HG03469 (cell line): ENCODE data around the gene RETN.

ENCODE experiments used
- ATAC-seq: cut with Tn5 transposase; IDR thresholded peaks from one replicate; pipeline ENCODE4 v1.9.1; 2021; ENCODE audit warnings: mild to moderate bottlenecking, moderate library complexity, moderate number of reproducible peaks; ENCODE audit not compliant: unreplicated experiment

The RETN gene

GRCh38 chr19:7681340-7682174, 12.7 kb downstream of the RETN start:
- ATAC-seq: no peak

DNA sequence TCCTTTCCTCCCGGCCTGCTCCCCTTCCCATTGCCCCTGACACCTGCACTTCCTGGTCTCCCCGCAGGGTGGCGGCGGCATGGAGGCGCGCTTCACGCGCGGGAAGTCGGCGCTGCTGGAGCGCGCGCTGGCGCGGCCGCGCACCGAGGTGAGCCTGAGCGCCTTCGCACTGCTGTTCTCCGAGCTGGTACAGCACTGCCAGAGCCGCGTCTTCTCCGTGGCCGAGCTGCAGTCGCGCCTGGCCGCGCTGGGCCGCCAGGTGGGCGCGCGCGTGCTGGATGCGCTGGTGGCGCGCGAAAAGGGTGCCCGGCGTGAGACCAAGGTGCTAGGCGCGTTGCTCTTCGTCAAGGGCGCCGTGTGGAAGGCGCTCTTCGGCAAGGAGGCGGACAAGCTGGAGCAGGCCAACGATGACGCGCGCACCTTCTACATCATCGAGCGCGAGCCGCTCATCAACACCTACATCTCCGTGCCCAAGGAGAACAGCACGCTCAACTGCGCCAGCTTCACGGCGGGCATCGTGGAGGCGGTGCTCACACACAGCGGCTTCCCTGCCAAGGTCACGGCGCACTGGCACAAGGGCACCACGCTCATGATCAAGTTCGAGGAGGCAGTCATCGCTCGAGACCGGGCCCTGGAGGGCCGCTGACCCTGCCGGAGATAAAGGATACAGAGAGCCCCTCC, 13.5 kb downstream of the RETN start:
- no peak for ATAC-seq

- ATAC-seq: no peak
These were observed 16.9 kb downstream of the RETN start for GRCh38 chr19:7685546-7686445.

GRCh38 chr19:7687177-7687576, 18.3 kb downstream of the RETN start:
- no peak for ATAC-seq

GRCh38 chr19:7689165-7689564, 20.3 kb downstream of the RETN start:
- no peak for ATAC-seq

GRCh38 chr19:7690779-7691258, 22.0 kb downstream of the RETN start:
- ATAC-seq: no peak

- no peak for ATAC-seq
These were observed 22.6 kb downstream of the RETN start for GRCh38 chr19:7691497-7691896.

DNA sequence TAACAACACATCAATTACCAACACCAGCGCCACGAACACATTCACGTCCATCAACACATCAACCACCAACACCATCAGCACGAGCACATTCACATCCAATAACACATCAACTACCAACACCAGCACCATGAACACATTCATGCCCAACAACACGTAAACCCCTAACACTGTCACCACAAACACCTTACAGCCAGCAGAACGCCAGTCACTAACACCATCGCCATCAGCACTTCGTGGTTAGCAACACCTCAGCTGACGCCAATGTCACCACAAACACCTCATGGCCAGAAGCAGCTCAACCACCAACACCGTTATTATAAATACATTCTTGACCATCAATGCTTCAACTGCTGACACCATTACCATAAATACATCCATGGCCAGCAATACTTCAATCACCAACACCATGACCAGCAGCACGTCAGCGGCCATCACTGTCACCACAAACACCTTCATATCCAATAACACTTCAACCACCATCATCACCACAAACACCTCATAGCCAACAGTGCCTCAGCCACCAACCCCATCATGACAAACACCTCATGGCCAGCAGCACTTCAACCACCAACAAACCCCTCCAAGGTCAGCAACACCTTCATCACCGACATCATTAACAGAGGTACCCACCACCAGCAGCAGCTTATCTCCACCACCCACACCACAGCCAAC, 23.7 kb downstream of the RETN start:
- ATAC-seq: no peak

DNA sequence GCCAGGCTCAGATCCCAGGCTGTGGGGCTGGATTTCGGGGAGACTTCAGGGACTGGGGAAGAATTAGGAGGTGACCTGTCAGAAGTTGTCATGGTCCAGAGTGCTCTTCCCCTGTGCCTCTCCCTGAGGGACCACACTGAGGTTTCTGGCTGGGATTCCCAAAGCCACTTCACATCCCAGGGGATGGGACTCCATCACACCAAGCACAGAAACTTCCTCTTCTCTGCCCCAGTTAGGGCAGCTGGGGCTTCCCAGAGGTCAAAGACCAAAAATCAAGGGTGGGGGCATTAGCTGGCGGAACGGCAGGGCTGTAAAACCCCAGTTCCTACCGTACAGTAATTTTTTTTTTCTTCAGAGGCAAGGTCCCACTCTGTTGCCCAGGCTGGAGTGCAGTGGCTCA, 25.6 kb downstream of the RETN start:
- ATAC-seq: no peak

DNA sequence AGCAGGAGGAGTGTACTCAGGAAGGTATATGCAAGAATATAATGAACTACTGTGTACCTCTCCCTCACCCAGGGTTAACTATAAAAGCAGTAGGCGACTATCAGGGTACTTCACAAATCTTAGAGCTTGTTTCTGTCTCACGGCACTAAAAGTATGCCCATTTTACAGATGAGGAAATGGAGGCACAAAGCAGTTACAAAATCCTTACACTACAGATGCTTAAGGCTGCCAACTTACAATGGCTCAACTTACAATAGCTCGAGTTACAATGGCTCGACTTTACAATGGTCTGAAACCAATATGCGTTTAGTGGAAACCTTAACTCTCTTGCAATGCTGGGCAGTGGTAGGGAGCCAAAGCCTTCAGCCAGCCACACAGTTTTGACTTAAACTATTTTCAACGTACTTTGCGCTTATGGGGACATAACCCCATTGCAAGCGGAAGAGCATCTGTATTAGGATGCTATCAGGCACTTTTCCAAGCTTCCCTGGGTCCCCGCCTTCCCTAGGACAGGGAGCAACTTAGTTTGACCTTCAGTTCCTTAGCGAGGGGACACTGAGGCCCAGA, 29.0 kb downstream of the RETN start:
- no peak for ATAC-seq

DNA sequence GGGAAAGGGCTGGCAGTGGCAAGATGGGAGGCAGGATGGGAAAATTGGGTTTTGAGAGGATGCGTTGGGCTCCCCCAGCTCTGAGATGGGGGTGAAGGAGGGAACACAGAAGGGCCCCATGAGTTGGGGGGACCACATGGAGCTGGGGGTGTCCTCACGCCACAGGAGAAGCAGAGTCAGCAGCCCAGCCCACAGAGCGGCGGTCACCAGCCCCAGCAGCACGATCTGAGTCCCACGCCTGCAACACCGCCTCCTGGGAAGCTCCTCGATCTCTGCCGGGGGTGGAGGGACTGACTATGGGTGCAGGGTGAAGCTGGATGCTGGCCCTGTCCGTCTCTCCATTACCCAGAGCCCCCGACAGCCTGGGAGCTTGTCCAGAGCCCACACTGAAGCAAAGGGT, 29.7 kb downstream of the RETN start:
- no peak for ATAC-seq

DNA sequence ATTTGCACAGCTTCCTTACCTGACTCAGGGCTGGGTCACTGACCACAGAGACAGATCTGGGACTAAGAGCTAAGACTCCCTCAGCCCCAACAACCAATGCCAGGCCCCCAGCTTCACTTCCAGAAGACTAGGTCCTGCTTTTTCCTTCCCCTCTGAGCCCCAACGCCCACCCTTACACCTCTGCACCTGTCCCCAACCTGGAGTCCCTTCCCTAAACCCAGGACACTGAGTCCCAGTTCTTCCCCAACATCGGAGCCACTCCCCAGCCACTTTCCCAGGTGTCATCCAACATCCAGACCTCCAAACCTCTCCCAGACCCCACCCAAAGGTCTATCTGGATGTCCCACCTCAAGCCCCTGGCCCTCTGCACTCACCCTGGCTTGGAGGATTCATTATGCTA, 30.2 kb downstream of the RETN start:
- no peak for ATAC-seq

- no peak for ATAC-seq
These were observed 30.9 kb downstream of the RETN start for GRCh38 chr19:7699417-7700401.

- ATAC-seq: no peak
These were observed 32.3 kb downstream of the RETN start for GRCh38 chr19:7701049-7701653.

DNA sequence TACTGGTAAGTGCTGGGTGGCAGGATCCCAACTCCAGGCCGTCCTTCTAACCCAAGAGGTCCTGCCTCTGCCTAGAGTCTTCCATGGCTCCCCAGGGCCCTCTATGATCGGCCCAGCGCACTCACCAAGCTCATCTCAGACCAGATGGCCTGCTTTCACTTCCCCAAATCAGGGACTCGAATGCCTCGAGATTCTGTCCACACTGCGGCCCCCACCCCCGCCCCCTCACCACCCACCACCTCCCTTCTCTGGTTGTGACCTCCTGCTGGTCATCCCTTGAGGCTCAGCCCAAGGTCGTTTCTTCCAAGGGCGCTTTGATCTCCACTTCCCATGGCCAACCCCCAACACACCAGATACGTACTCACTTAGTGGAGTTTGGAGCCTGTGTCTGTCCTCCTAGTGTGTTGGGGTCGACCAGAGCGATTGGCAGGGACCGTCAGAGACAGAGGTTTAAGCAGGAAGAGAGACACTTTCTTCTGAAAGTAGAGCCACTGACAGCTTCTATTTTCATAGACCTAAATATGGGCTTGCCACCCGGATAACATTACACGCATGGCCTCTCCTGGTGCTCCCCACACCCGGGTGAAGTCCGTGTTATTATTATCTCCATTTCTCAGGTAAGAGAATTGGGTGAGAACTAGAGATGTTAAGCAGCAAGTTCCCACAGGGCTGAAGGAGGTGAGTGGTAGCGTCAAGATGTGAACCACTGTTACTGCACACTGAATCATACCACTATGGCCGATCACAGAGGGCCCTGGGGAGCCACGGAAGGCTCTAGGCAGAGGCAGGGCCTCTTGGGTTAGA, 33.0 kb downstream of the RETN start, which contains the start of gene FCER2:
FCER2 (minus strand) TSS at position 478 of the 804 bp plus-strand sequence. CDS start 2,371 bp downstream, outside the sequence.
- ATAC-seq: peak; percentile 33

DNA sequence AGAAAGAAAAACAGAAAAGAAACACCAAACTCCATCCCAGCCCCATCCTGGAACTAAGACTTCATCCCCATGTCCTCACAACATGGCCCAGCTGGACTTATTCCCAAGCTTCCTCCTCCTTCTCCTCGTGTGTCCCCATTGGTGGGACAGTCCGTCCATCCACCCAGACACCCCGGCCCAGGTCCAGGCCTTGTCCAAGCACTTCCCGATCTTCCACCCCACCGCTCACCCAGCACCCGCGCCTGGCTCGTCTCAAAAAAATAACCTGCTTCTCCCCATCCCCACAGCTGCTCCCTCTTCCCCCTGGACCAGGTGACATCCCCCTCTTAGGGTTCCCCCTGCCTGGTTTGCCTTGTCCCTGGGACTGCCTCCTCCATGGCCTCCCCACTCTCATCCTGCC, 34.5 kb downstream of the RETN start:
- no peak for ATAC-seq

GRCh38 chr19:7704280-7705060, 35.6 kb downstream of the RETN start:
- no peak for ATAC-seq
